Tibial artery (tissue), 4 donors: ENCODE measurements around the gene DCXR.

ENCODE experiments used
- DNase-seq, 2 donors: peaks; one replicate each; pipeline ENCODE4 v3.0.0-alpha.2; 2019
- H3K27ac ChIP-seq, 2 donors: fragments of 200-600 bp; sonication (generic) in 1 of 2; 1 replicate in 1 of 2; 2 replicates in 1 of 2; pipeline ENCODE4 v1.5.1; 2018 to 2019; ENCODE audit warnings: mild to moderate bottlenecking in 1 of 2
- H3K27me3 ChIP-seq, 2 donors: fragments of 200-600 bp; sonication (generic) in 1 of 2; one replicate each; pipeline versions ENCODE4 v1.5.1 to v1.6.0; 2016 to 2019
- H3K36me3 ChIP-seq, 3 donors: fragments of 200-600 bp; sonication (generic) in 2 of 3; one replicate each; pipeline ENCODE4 v1.5.1; 2016 to 2019; ENCODE audit warnings: mild to moderate bottlenecking in 2 of 3
- H3K4me1 ChIP-seq, 4 donors: fragments of 200-600 bp; sonication (generic) in 2 of 4; 1 replicate in 3 of 4; 2 replicates in 1 of 4; pipeline ENCODE4 v1.5.1; 2016 to 2019
- H3K4me3 ChIP-seq, 2 donors: fragments of 200-600 bp; sonication (generic) in 1 of 2; 1 replicate in 1 of 2; 2 replicates in 1 of 2; pipeline ENCODE4 v1.5.1; 2018 to 2019; ENCODE audit warnings: mild to moderate bottlenecking in 2 of 2
- H3K9me3 ChIP-seq, 3 donors: fragments of 200-600 bp; sonication (generic) in 1 of 3; one replicate each; pipeline ENCODE4 v1.5.1; 2016 to 2019
- CTCF ChIP-seq, 2 experiments: fragments of 200-600 bp in 1 of 2; fragments of 450-650 bp in 1 of 2; IDR thresholded peaks; one replicate each; pipeline ENCODE4 v1.5.1; 2017 to 2019; ENCODE audit warnings: antibody characterized with exemption in 2 of 2, mild to moderate bottlenecking in 1 of 2, moderate library complexity in 1 of 2
- intact Hi-C: fragments of 100-400 bp; cut with DNase I; formaldehyde crosslinking; loops from one replicate; pipeline ENCODE4 v1.15.0; 2023; ENCODE audit warnings: low total_unique reads

Gene DCXR

GRCh38 chr17:82013772-82014321 lies 23.6 kb downstream of the DCXR start:
- no peak for TF ChIP-seq CTCF (IDR thresholded peaks at IDR 0.05)
- Histone ChIP-seq H3K9me3 (no peaks in the 10 kb centered on the region), H3K27ac (peak overlapping the region in 1 of 2 donors; percentile 22), H3K27me3 (no peaks in the 10 kb centered on the region), H3K4me3 (no peak overlapping the region), H3K4me1 (peaks cover 0 to 14% (median 0%) of the 10 kb centered on the region in 4 donors), H3K36me3 (peaks cover 0 to 50% (median 18%) of the 10 kb centered on the region in 3 donors)
- no peak for DNase-seq
- intact Hi-C loops = no loop called here

GRCh38 chr17:82013341-82013740 lies 24.2 kb downstream of the DCXR start:
- Histone ChIP-seq H3K4me3 (no peak overlapping the region), H3K27ac (peak overlapping the region in 1 of 2 donors; percentile 22), H3K4me1 (peaks cover 0 to 17% (median under 1%) of the 10 kb centered on the region in 4 donors), H3K36me3 (peaks cover 0 to 45% (median 13%) of the 10 kb centered on the region in 3 donors), H3K27me3 (no peaks in the 10 kb centered on the region), H3K9me3 (no peaks in the 10 kb centered on the region)
- intact Hi-C loops = no loop called here
- DNase-seq = no peak
- no peak for TF ChIP-seq CTCF (IDR thresholded peaks at IDR 0.05)

- Histone ChIP-seq H3K27ac (peak overlapping the region in 1 of 2 donors; percentile 22), H3K9me3 (no peaks in the 10 kb centered on the region), H3K4me1 (peaks cover 0 to 22% (median 5%) of the 10 kb centered on the region in 4 donors), H3K36me3 (peaks cover 0 to 39% (median 10%) of the 10 kb centered on the region in 3 donors), H3K27me3 (no peaks in the 10 kb centered on the region), H3K4me3 (no peak overlapping the region)
- intact Hi-C loops = no loop called here
- no peak for DNase-seq
- no peak for TF ChIP-seq CTCF (IDR thresholded peaks at IDR 0.05)
These were observed 24.7 kb downstream of the DCXR start for GRCh38 chr17:82012640-82013295.

GRCh38 chr17:82012261-82012639 lies 25.2 kb downstream of the DCXR start:
- no peak for DNase-seq
- Histone ChIP-seq H3K27ac (peak overlapping the region in 1 of 2 donors; percentile 22), H3K4me1 (peaks cover 0 to 28% (median 10%) of the 10 kb centered on the region in 4 donors), H3K36me3 (peaks cover 0 to 34% (median 10%) of the 10 kb centered on the region in 3 donors), H3K4me3 (no peak overlapping the region), H3K27me3 (no peaks in the 10 kb centered on the region), H3K9me3 (no peaks in the 10 kb centered on the region)
- intact Hi-C loops = no loop called here
- no peak for TF ChIP-seq CTCF (IDR thresholded peaks at IDR 0.05)

- H3K36me3 ChIP-seq = peaks cover 0 to 29% (median 10%) of the 10 kb centered on the region in 3 donors
These were observed 25.8 kb downstream of the DCXR start for GRCh38 chr17:82011617-82012187.

More at GRCh38 chr17:82011617-82012187, 25.8 kb downstream of the DCXR start:
- H3K27me3 ChIP-seq = no peaks in the 10 kb centered on the region
- TF ChIP-seq CTCF (IDR thresholded peaks at IDR 0.05) = no peak
- no peaks in the 10 kb centered on the region for H3K9me3 ChIP-seq
- no peak for DNase-seq
- intact Hi-C loops = no loop called here
- H3K4me1 ChIP-seq = peaks cover 0 to 33% (median 14%) of the 10 kb centered on the region in 4 donors
- no peak overlapping the region for H3K4me3 ChIP-seq
- H3K27ac ChIP-seq = no peak overlapping the region
